GM12878 (cell line): ENCODE results near the gene PFN2. TPM values are rescaled to one million over a fixed set of nuclear protein-coding genes. Genes with fewer than 3 reads are reported as not detected.

Experiments
- ATAC-seq: fragments of 200-7000 bp; cut with Tn5 transposase; 3 replicates; pipeline ENCODE4 v1.9.1; 2020; ENCODE audit warnings: mild to moderate bottlenecking, moderate library complexity
- BruUV-seq: library from RNA; stranded (reverse); fragments of 400-500 nt; replicated peaks from 2 replicates; lab custom pipeline; 2021; lab: Mats Ljungman, UMichigan
- CTCF ChIA-PET: fragments of 300-600 bp; sonication (Branson Sonifier 250); formaldehyde crosslinking; extraction: SDS; loops from one replicate; lab custom pipeline; 2021; ENCODE audit warnings: inconsistent platforms; lab: Yijun Ruan, JAX
- POLR2A ChIA-PET: fragments of 350-600 bp; formaldehyde crosslinking; extraction: SDS; loops from one replicate; lab custom pipeline; 2021; ENCODE audit warnings: inconsistent platforms; lab: Charles Lee
- RAD21 ChIA-PET: fragments of 300-600 bp; sonication (Branson Sonifier 250); formaldehyde crosslinking; loops from one replicate; lab custom pipeline; 2023; ENCODE audit warnings: antibody characterized with exemption; ENCODE audit not compliant: unreplicated experiment; lab: Charles Lee
- SMC1A ChIA-PET: fragments of 300-600 bp; sonication (Branson Sonifier 250); formaldehyde crosslinking; loops from one replicate; lab custom pipeline; 2023; ENCODE audit not compliant: unreplicated experiment, uncharacterized antibody; lab: Charles Lee
- DNase-seq: peaks from one replicate; pipeline ENCODE4 v3.0.0-alpha.2; 2011; ENCODE audit warnings: low read depth, low spot score
- FAIRE-seq: peaks from 3 replicates; lab custom pipeline; 2011; peaks lifted over from hg19 to GRCh38; lab: Jason Lieb, UNC
- H2AFZ ChIP-seq: 2 replicates; pipeline ENCODE4 v1.6.0; 2011; ENCODE audit warnings: low read depth, low read length, control low read depth; ENCODE audit not compliant: control insufficient read depth
- H3K27ac ChIP-seq: 2 replicates; pipeline ENCODE4 v1.5.1; 2011; ENCODE audit warnings: control low read depth; ENCODE audit not compliant: control insufficient read depth, insufficient read depth
- H3K27me3 ChIP-seq, 2 experiments: replicated peaks in 1 of 2; 2 replicates each; pipeline versions ENCODE4 v1.6.0 to v1.6.1; 2011; ENCODE audit warnings: low read length in 1 of 2; ENCODE audit not compliant: control insufficient read depth in 2 of 2, insufficient read depth in 2 of 2
- H3K36me3 ChIP-seq, 2 experiments: 2 replicates each; pipeline ENCODE4 v1.5.1; 2011; ENCODE audit warnings: low read length in 1 of 2; ENCODE audit not compliant: control insufficient read depth in 2 of 2, insufficient read depth in 2 of 2
- H3K4me1 ChIP-seq: 2 replicates; pipeline ENCODE4 v1.6.1; 2011; ENCODE audit warnings: mild to moderate bottlenecking, low read length, moderate library complexity, mixed read lengths; ENCODE audit not compliant: control insufficient read depth, insufficient read depth
- H3K4me2 ChIP-seq: 2 replicates; pipeline ENCODE4 v1.6.0; 2011; ENCODE audit warnings: control low read depth; ENCODE audit not compliant: control insufficient read depth, insufficient read depth
- H3K4me3 ChIP-seq: fragments of 200-600 bp; sonication (generic); 2 replicates; pipeline ENCODE4 v1.5.1; 2016
- H3K79me2 ChIP-seq: 2 replicates; pipeline ENCODE4 v1.6.0; 2011; ENCODE audit warnings: low read length; ENCODE audit not compliant: control insufficient read depth, insufficient read depth
- H3K9ac ChIP-seq: 2 replicates; pipeline ENCODE4 v1.8.0; 2011; ENCODE audit warnings: low read length, control low read depth, mixed read lengths; ENCODE audit not compliant: control insufficient read depth, insufficient read depth
- H3K9me3 ChIP-seq: replicated peaks from 3 replicates; pipeline ENCODE4 v1.5.1; 2011; ENCODE audit warnings: mild to moderate bottlenecking, low read length; ENCODE audit not compliant: control insufficient read depth, insufficient read depth
- H4K20me1 ChIP-seq: 2 replicates; pipeline ENCODE4 v1.6.0; 2011; ENCODE audit not compliant: control insufficient read depth, insufficient read depth
- BCL3 ChIP-seq: IDR thresholded peaks from 2 replicates; pipeline ENCODE4 v1.6.1; 2011; ENCODE audit warnings: borderline replicate concordance, low read depth, mild to moderate bottlenecking, moderate library complexity, low read length; ENCODE audit not compliant: insufficient read depth, poor library complexity, severe bottlenecking
- CBX5 ChIP-seq: sonication (generic); IDR thresholded peaks from 2 replicates; pipeline ENCODE4 v1.6.1; 2016; ENCODE audit warnings: low read depth, moderate library complexity, mild to moderate bottlenecking, inconsistent platforms
- IKZF2 ChIP-seq, 2 experiments: fragments of 450-650 bp; IDR thresholded peaks; 2 replicates each; pipeline ENCODE4 v1.6.1; 2017; ENCODE audit warnings: mild to moderate bottlenecking in 2 of 2, moderate library complexity in 2 of 2
- MEF2A ChIP-seq: IDR thresholded peaks from 2 replicates; pipeline ENCODE4 v1.6.1; 2011; ENCODE audit warnings: low read depth, mild to moderate bottlenecking, low read length, moderate library complexity; ENCODE audit not compliant: insufficient read depth
- NRF1 ChIP-seq: conservative IDR thresholded peaks from 2 replicates; pipeline ENCODE4 v1.6.1; 2011; ENCODE audit warnings: mild to moderate bottlenecking, low read depth, low read length, improper control_type of control experiment
- POLR2A ChIP-seq: IDR thresholded peaks from 2 replicates; pipeline ENCODE4 v1.6.1; 2011; ENCODE audit warnings: low read depth, mild to moderate bottlenecking, low read length
- RBBP5 ChIP-seq: fragments of 200-600 bp; sonication (generic); conservative IDR thresholded peaks from 2 replicates; pipeline ENCODE4 v1.6.1; 2016
- SREBF2 ChIP-seq: IDR thresholded peaks from 2 replicates; pipeline ENCODE4 v1.6.1; 2012; ENCODE audit warnings: mild to moderate bottlenecking, low read length
- TBL1XR1 ChIP-seq: IDR thresholded peaks from 2 replicates; pipeline ENCODE4 v1.6.1; 2012; ENCODE audit warnings: low read depth, low read length, improper control_type of control experiment
- TCF12 ChIP-seq: IDR thresholded peaks from 2 replicates; pipeline ENCODE4 v1.6.1; 2011; ENCODE audit warnings: low read depth, mild to moderate bottlenecking, low read length
- TCF3 ChIP-seq: IDR thresholded peaks from 2 replicates; pipeline ENCODE4 v1.6.1; 2012; ENCODE audit warnings: low read depth, mild to moderate bottlenecking, low read length, borderline replicate concordance; ENCODE audit not compliant: insufficient read depth
- WRNIP1 ChIP-seq: IDR thresholded peaks from 2 replicates; pipeline ENCODE4 v1.6.1; 2011; ENCODE audit warnings: low read depth, low read length, improper control_type of control experiment, borderline replicate concordance
- ZZZ3 ChIP-seq: IDR thresholded peaks from 2 replicates; pipeline ENCODE4 v1.6.1; 2011; ENCODE audit warnings: low read depth; ENCODE audit not compliant: control insufficient read depth, insufficient read length
- WGBS: methylation state at CpG from one replicate; pipeline ENCODE4 v1.1.6; 2016; ENCODE audit warnings: low lambda C conversion rate; ENCODE audit not compliant: insufficient replicate concordance, insufficient coverage; ENCODE audit errors: missing lambda C conversion rate; 5-methylcytosine and 5-hydroxymethylcytosine counted together
- in situ Hi-C: fragments of 300-500 bp; cut with MboI; formaldehyde crosslinking; loops from 9 replicates; pipeline ENCODE4 v1.14.3; 2018; ENCODE audit warnings: mixed read lengths
- intact Hi-C: fragments of 100-400 bp; cut with micrococcal nuclease; formaldehyde crosslinking; loops from one replicate; pipeline ENCODE4 v1.14.2; 2022; ENCODE audit not compliant: unreplicated experiment
- polyA plus RNA-seq, 11 experiments: library from polyadenylated mRNA; depleted of rRNA in 4 of 11; unstranded in 6 of 11; stranded (reverse) in 5 of 11; fragments of >200 nt; fragmentation: Nextera tagmentation in 4 of 11; fragmentation: Illumina TruSeq in 1 of 11; extraction: Ambion mirVana in 4 of 11; extraction: Trizol in 1 of 11; gene quantifications; 1 replicate in 1 of 11; 2 replicates in 10 of 11; pipeline versions ENCODE4 v1.2.1 to v1.2.3, GENCODE V29; 2011 to 2016; ENCODE audit warnings: inconsistent platforms in 2 of 11, missing spikeins in 2 of 11, low read depth in 1 of 11
- total RNA-seq, 4 experiments: library from RNA; depleted of rRNA in 3 of 4; stranded (reverse); fragments of >200 nt in 3 of 4; fragmentation: Illumina TruSeq in 1 of 4; extraction: Trizol in 1 of 4; gene quantifications; 2 replicates each; pipeline versions ENCODE4 v1.2.1 to v1.2.3, GENCODE V29; 2013 to 2021
- TF ChIP-seq, protein P1 (sequence below): fragments of 450-650 bp; IDR thresholded peaks from 2 replicates; pipeline ENCODE4 v1.6.1; 2017; ENCODE audit warnings: mild to moderate bottlenecking, moderate library complexity
- TF ChIP-seq, protein P2 (sequence below): fragments of 450-650 bp; formaldehyde crosslinking; IDR thresholded peaks from 2 replicates; pipeline ENCODE4 v1.4.0; 2020; ENCODE audit warnings: mild to moderate bottlenecking, moderate library complexity

The PFN2 gene
- total and polyA plus RNA-seq, 10 of the 15 experiments (the other 5 are each of a cell fraction or from before 2014, with no cell fraction given), result 3.1 to 78.9 (median 5.3) TPM

- ChIA-PET RAD21 (no interaction called here), CTCF (interaction anchor here (1.5 to 1.8 kb wide), 2 partner anchors 10 to 243 kb away, joined by 3 to 7 read pairs; no protein-coding TSS in a partner anchor), POLR2A (no interaction called here)
- no peak for DNase-seq
- H3K27me3 ChIP-seq, result no peaks in the 10 kb centered on the region
- no peak for FAIRE-seq
- H3K4me2 ChIP-seq, result no peak overlapping the region
- no peak overlapping the region for H3K4me3 ChIP-seq
- TF ChIP-seq RBBP5 (no peak), IKZF2 (IDR thresholded peaks at IDR 0.05) (no peak), MEF2A (no peak), ZZZ3 (no peak), BCL3 (no peak), TCF12 (no peak), TCF3 (no peak), TBL1XR1 (no peak), WRNIP1 (no peak), SREBF2 (no peak), CBX5 (no peak), POLR2A (no peak), NRF1 (no peak)
- TF ChIP-seq, protein P1, sequence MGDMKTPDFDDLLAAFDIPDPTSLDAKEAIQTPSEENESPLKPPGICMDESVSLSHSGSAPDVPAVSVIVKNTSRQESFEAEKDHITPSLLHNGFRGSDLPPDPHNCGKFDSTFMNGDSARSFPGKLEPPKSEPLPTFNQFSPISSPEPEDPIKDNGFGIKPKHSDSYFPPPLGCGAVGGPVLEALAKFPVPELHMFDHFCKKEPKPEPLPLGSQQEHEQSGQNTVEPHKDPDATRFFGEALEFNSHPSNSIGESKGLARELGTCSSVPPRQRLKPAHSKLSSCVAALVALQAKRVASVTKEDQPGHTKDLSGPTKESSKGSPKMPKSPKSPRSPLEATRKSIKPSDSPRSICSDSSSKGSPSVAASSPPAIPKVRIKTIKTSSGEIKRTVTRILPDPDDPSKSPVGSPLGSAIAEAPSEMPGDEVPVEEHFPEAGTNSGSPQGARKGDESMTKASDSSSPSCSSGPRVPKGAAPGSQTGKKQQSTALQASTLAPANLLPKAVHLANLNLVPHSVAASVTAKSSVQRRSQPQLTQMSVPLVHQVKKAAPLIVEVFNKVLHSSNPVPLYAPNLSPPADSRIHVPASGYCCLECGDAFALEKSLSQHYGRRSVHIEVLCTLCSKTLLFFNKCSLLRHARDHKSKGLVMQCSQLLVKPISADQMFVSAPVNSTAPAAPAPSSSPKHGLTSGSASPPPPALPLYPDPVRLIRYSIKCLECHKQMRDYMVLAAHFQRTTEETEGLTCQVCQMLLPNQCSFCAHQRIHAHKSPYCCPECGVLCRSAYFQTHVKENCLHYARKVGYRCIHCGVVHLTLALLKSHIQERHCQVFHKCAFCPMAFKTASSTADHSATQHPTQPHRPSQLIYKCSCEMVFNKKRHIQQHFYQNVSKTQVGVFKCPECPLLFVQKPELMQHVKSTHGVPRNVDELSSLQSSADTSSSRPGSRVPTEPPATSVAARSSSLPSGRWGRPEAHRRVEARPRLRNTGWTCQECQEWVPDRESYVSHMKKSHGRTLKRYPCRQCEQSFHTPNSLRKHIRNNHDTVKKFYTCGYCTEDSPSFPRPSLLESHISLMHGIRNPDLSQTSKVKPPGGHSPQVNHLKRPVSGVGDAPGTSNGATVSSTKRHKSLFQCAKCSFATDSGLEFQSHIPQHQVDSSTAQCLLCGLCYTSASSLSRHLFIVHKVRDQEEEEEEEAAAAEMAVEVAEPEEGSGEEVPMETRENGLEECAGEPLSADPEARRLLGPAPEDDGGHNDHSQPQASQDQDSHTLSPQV, result no peak
- TF ChIP-seq, protein P2, sequence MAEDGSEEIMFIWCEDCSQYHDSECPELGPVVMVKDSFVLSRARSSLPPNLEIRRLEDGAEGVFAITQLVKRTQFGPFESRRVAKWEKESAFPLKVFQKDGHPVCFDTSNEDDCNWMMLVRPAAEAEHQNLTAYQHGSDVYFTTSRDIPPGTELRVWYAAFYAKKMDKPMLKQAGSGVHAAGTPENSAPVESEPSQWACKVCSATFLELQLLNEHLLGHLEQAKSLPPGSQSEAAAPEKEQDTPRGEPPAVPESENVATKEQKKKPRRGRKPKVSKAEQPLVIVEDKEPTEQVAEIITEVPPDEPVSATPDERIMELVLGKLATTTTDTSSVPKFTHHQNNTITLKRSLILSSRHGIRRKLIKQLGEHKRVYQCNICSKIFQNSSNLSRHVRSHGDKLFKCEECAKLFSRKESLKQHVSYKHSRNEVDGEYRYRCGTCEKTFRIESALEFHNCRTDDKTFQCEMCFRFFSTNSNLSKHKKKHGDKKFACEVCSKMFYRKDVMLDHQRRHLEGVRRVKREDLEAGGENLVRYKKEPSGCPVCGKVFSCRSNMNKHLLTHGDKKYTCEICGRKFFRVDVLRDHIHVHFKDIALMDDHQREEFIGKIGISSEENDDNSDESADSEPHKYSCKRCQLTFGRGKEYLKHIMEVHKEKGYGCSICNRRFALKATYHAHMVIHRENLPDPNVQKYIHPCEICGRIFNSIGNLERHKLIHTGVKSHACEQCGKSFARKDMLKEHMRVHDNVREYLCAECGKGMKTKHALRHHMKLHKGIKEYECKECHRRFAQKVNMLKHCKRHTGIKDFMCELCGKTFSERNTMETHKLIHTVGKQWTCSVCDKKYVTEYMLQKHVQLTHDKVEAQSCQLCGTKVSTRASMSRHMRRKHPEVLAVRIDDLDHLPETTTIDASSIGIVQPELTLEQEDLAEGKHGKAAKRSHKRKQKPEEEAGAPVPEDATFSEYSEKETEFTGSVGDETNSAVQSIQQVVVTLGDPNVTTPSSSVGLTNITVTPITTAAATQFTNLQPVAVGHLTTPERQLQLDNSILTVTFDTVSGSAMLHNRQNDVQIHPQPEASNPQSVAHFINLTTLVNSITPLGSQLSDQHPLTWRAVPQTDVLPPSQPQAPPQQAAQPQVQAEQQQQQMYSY (CRISPR knock-in tag), result no peak
- TF ChIP-seq, all 136 proteins: peak for 0
- peaks cover 1% of the 10 kb centered on the region; the same call in 1 of the 2 replicates for H3K79me2 ChIP-seq
- no peak for ATAC-seq
- intact Hi-C loops, result no loop called here
- SMC1A ChIA-PET, result interaction anchor here (1.3 kb wide), 1 partner anchor 15 kb away, joined by 4 read pairs; no protein-coding TSS in a partner anchor
- no peaks in the 10 kb centered on the region for H4K20me1 ChIP-seq
- H2AFZ ChIP-seq, result no peak overlapping the region
- no TSS peak for BruUV-seq
- H3K27ac ChIP-seq, result no peak overlapping the region
- WGBS, result 66% methylated on average over 2 of the region's 2 CpGs
- in situ Hi-C loops, result no loop called here
- H3K36me3 ChIP-seq, result no peaks in the 10 kb centered on the region
- no peak overlapping the region for H3K9ac ChIP-seq
- no peaks in the 10 kb centered on the region for H3K4me1 ChIP-seq
- peaks cover 5% of the 10 kb centered on the region; the same call in 2 of the 3 replicates for H3K9me3 ChIP-seq
These were observed 29.5 kb downstream of the PFN2 start for GRCh38 chr3:149941186-149941585.
